K562 (cell line): ENCODE measurements around the gene FSCN2. TPM values are rescaled to one million over a fixed set of nuclear protein-coding genes. Genes with fewer than 3 reads are reported as not detected.

Experiments
- ATAC-seq: fragments of 200-7000 bp; cut with Tn5 transposase; 3 replicates; pipeline ENCODE4 v1.9.1; 2020; ENCODE audit warnings: moderate library complexity
- BruUV-seq: library from RNA; stranded (reverse); fragments of 400-500 nt; replicated peaks from 2 replicates; lab custom pipeline; 2021; lab: Mats Ljungman, UMichigan
- CTCF ChIA-PET: fragments of 300-600 bp; formaldehyde crosslinking; extraction: SDS; loops from one replicate; lab custom pipeline; 2021; ENCODE audit warnings: low intra/inter-chr PET ratio; lab: Yijun Ruan, JAX
- POLR2A ChIA-PET: fragments of 300-600, 350-650 bp; sonication (Branson Sonifier 250); formaldehyde crosslinking; extraction: SDS; loops from one replicate; lab custom pipeline; 2021; ENCODE audit warnings: antibody characterized with exemption, inconsistent platforms; lab: Yijun Ruan, JAX
- DNase-seq, 4 experiments: peaks; one replicate each; pipeline versions ENCODE4 v3.0.0 to v3.0.0-alpha.2; 2011 to 2018; ENCODE audit warnings: low spot score in 3 of 4, mixed read lengths in 3 of 4; ENCODE audit errors: extremely low read depth in 1 of 4
- FAIRE-seq: peaks from 2 replicates; lab custom pipeline; 2011; peaks lifted over from hg19 to GRCh38; lab: Jason Lieb, UNC
- H2AFZ ChIP-seq: 2 replicates; pipeline ENCODE4 v1.6.0; 2011; ENCODE audit warnings: low read depth, low read length, control low read depth, inconsistent platforms
- H3K27ac ChIP-seq: fragments of 200-600 bp; 3 replicates; pipeline ENCODE4 v1.8.0; 2011; ENCODE audit warnings: low read depth, mild to moderate bottlenecking, control low read depth, inconsistent platforms, low read length, moderate library complexity, mixed read lengths; ENCODE audit errors: extremely low read depth
- H3K27me3 ChIP-seq, 2 experiments: fragments of 300-600 bp in 1 of 2; 2 replicates in 1 of 2; 3 replicates in 1 of 2; pipeline versions ENCODE4 v1.6.0 to v1.8.0; 2011; ENCODE audit warnings: inconsistent platforms in 2 of 2, low read length in 2 of 2, mild to moderate bottlenecking in 1 of 2, mixed read lengths in 1 of 2, moderate library complexity in 1 of 2; ENCODE audit not compliant: control insufficient read depth in 2 of 2, insufficient read depth in 2 of 2
- H3K36me3 ChIP-seq: fragments of 300-600 bp; 3 replicates; pipeline ENCODE4 v1.8.0; 2011; ENCODE audit warnings: mild to moderate bottlenecking, low read length, inconsistent platforms; ENCODE audit not compliant: control insufficient read depth, insufficient read depth
- H3K4me1 ChIP-seq, 2 experiments: fragments of 200-600 bp in 1 of 2; replicated peaks in 1 of 2; 2 replicates in 1 of 2; 3 replicates in 1 of 2; pipeline versions ENCODE4 v1.5.1 to v1.8.0; 2011; ENCODE audit warnings: inconsistent platforms in 2 of 2, low read length in 2 of 2, mild to moderate bottlenecking in 1 of 2, mixed read lengths in 1 of 2, moderate library complexity in 1 of 2; ENCODE audit not compliant: control insufficient read depth in 2 of 2, insufficient read depth in 2 of 2
- H3K4me2 ChIP-seq: 2 replicates; pipeline ENCODE4 v1.6.1; 2011; ENCODE audit warnings: low read length, control low read depth, inconsistent platforms, mixed read lengths; ENCODE audit not compliant: insufficient read depth
- H3K4me3 ChIP-seq: fragments of 200-600 bp; sonication (generic), shearing (Covaris generic); 2 replicates; pipeline ENCODE4 v1.5.1; 2016; ENCODE audit warnings: control low read depth, inconsistent platforms
- H3K79me2 ChIP-seq: fragments of 200-600 bp; 3 replicates; pipeline ENCODE4 v1.8.0; 2011; ENCODE audit warnings: low read length, inconsistent platforms; ENCODE audit not compliant: control insufficient read depth, insufficient read depth
- H3K9ac ChIP-seq, 2 experiments: 2 replicates each; pipeline versions ENCODE4 v1.6.0 to v1.6.1; 2011; ENCODE audit warnings: low read depth in 2 of 2, low read length in 2 of 2, control low read depth in 1 of 2, inconsistent platforms in 1 of 2, mild to moderate bottlenecking in 1 of 2, mixed read lengths in 1 of 2; ENCODE audit not compliant: insufficient read depth in 1 of 2
- H3K9me1 ChIP-seq: one replicate; pipeline ENCODE4 v1.6.0; 2011; ENCODE audit warnings: inconsistent platforms, mild to moderate bottlenecking, low read length, moderate library complexity; ENCODE audit not compliant: control insufficient read depth, insufficient read depth
- H3K9me3 ChIP-seq: replicated peaks from 2 replicates; pipeline ENCODE4 v1.5.1; 2011; ENCODE audit warnings: low read depth, low read length, inconsistent platforms; ENCODE audit not compliant: control insufficient read depth, insufficient read depth
- H4K20me1 ChIP-seq: replicated peaks from 2 replicates; pipeline ENCODE4 v1.6.1; 2011; ENCODE audit warnings: low read length, inconsistent platforms, mixed read lengths; ENCODE audit not compliant: control insufficient read depth, insufficient read depth
- CBFB ChIP-seq: sonication (generic); formaldehyde crosslinking; IDR thresholded peaks from 2 replicates; pipeline ENCODE4 v1.4.0; 2020; ENCODE audit warnings: mild to moderate bottlenecking, missing genetic modification reagents
- CEBPB ChIP-seq: fragments of 450-650 bp; IDR thresholded peaks from 2 replicates; pipeline ENCODE4 v1.6.1; 2016; ENCODE audit warnings: missing genetic modification characterization, missing compliant biosample characterization
- ELF4 ChIP-seq: fragments of 450-650 bp; formaldehyde crosslinking; IDR thresholded peaks from 2 replicates; pipeline ENCODE4 v1.4.0; 2022; ENCODE audit warnings: missing genetic modification characterization
- KLF13 ChIP-seq: fragments of 450-650 bp; IDR thresholded peaks from 2 replicates; pipeline ENCODE4 v1.6.1; 2016; ENCODE audit warnings: missing genetic modification characterization, low read depth, mild to moderate bottlenecking, missing compliant biosample characterization, moderate library complexity, borderline replicate concordance
- MAZ ChIP-seq, 2 experiments: fragments of 450-650 bp in 1 of 2; sonication (generic) in 1 of 2; formaldehyde crosslinking; IDR thresholded peaks in 1 of 2; conservative IDR thresholded peaks in 1 of 2; 2 replicates each; pipeline versions ENCODE4 v1.4.0 to v1.5.0; 2020; ENCODE audit warnings: mild to moderate bottlenecking in 1 of 2, missing genetic modification reagents in 1 of 2
- NBN ChIP-seq: fragments of 450-650 bp; IDR thresholded peaks from 2 replicates; pipeline ENCODE4 v1.6.1; 2016; ENCODE audit warnings: low read depth, mild to moderate bottlenecking
- PHF20 ChIP-seq: fragments of 450-650 bp; IDR thresholded peaks from 2 replicates; pipeline ENCODE4 v1.6.1; 2018; ENCODE audit not compliant: partially characterized antibody
- TCF7L2 ChIP-seq: fragments of 150-350 bp; IDR thresholded peaks from 2 replicates; pipeline ENCODE4 v1.6.1; 2016; ENCODE audit warnings: low read depth, mild to moderate bottlenecking, low read length, moderate library complexity
- ZNF175 ChIP-seq: fragments of 200-800 bp; sonication (Bioruptor generic); IDR thresholded peaks from 2 replicates; pipeline ENCODE4 v1.6.1; 2016; ENCODE audit warnings: low read depth, mild to moderate bottlenecking, missing genetic modification characterization, missing compliant biosample characterization
- ZNF239 ChIP-seq: fragments of 250-450 bp; sonication (Bioruptor Pico); IDR thresholded peaks from 2 replicates; pipeline ENCODE4 v1.4.0; 2020; ENCODE audit warnings: mild to moderate bottlenecking
- ZNF311 ChIP-seq: fragments of 250-450 bp; sonication (Bioruptor Pico); IDR thresholded peaks from 2 replicates; pipeline ENCODE4 v1.4.0; 2020; ENCODE audit warnings: mild to moderate bottlenecking, moderate library complexity
- ZNF644 ChIP-seq: fragments of 200-800 bp; sonication (Bioruptor generic); IDR thresholded peaks from 2 replicates; pipeline ENCODE4 v1.6.1; 2016; ENCODE audit warnings: low read depth, missing genetic modification characterization, missing compliant biosample characterization
- ZNF77 ChIP-seq: fragments of 250-450 bp; sonication (Bioruptor Pico); IDR thresholded peaks from 2 replicates; pipeline ENCODE4 v1.5.0; 2020
- ZNF785 ChIP-seq: fragments of 250-450 bp; sonication (Bioruptor Pico); IDR thresholded peaks from 2 replicates; pipeline ENCODE4 v1.4.0; 2020; ENCODE audit warnings: mild to moderate bottlenecking
- WGBS: fragments of 100-300 bp; shearing (Covaris generic); methylation state at CpG from one replicate; pipeline ENCODE4 v1.1.6; 2016; ENCODE audit warnings: low coverage, mixed read lengths; ENCODE audit not compliant: insufficient coverage; ENCODE audit errors: missing lambda C conversion rate; 5-methylcytosine and 5-hydroxymethylcytosine counted together
- in situ Hi-C: fragments of 300-500 bp; cut with MboI; formaldehyde crosslinking; loops from 4 replicates; pipeline ENCODE4 v1.15.0; 2018; ENCODE audit warnings: inconsistent platforms, mixed read lengths
- intact Hi-C: fragments of 100-400 bp; cut with micrococcal nuclease; formaldehyde crosslinking; loops from 2 replicates; pipeline ENCODE4 v1.14.2; 2022
- polyA plus RNA-seq, 8 experiments: library from polyadenylated mRNA; depleted of rRNA in 4 of 8; stranded (reverse) in 5 of 8; unstranded in 3 of 8; fragments of >200 nt; fragmentation: Nextera tagmentation in 2 of 8; fragmentation: Illumina TruSeq in 1 of 8; extraction: Ambion mirVana in 2 of 8; extraction: Trizol in 1 of 8; gene quantifications; 2 replicates each; pipeline versions ENCODE4 v1.2.1 to v1.2.3, GENCODE V29; 2011 to 2014; ENCODE audit warnings: inconsistent platforms in 1 of 8, missing spikeins in 1 of 8
- total RNA-seq, 7 experiments: library from RNA; depleted of rRNA in 6 of 7; stranded (reverse); fragments of >200 nt in 6 of 7; fragmentation: Illumina TruSeq in 2 of 7; extraction: Trizol in 2 of 7; gene quantifications; 2 replicates each; pipeline versions ENCODE4 v1.2.1 to v1.2.3, GENCODE V29; 2011 to 2021; ENCODE audit warnings: low replicate concordance in 1 of 7
- TF ChIP-seq, protein P1 (sequence below): fragments of 250-450 bp; sonication (Bioruptor Pico); IDR thresholded peaks from 2 replicates; pipeline ENCODE4 v1.5.1; 2021; ENCODE audit warnings: mild to moderate bottlenecking
- TF ChIP-seq, protein P2 (sequence below): fragments of 450-650 bp; conservative IDR thresholded peaks from 2 replicates; pipeline ENCODE4 v1.6.1; 2016; ENCODE audit warnings: missing genetic modification characterization, low read depth, mild to moderate bottlenecking, control low read depth, missing compliant biosample characterization
- TF ChIP-seq, protein P3 (sequence below): fragments of 250-450 bp; sonication (Bioruptor Pico); IDR thresholded peaks from 2 replicates; pipeline ENCODE4 v1.4.0; 2020
- TF ChIP-seq, protein P4 (sequence below): fragments of 450-650 bp; IDR thresholded peaks from 2 replicates; pipeline ENCODE4 v1.6.1; 2014; ENCODE audit warnings: low read depth, mild to moderate bottlenecking, moderate library complexity, borderline replicate concordance

FSCN2 gene
- total and polyA plus RNA-seq, 9 of the 15 experiments (the other 6 are each of a cell fraction or from before 2014, with no cell fraction given): 0.08 TPM; not detected in 8

DNA sequence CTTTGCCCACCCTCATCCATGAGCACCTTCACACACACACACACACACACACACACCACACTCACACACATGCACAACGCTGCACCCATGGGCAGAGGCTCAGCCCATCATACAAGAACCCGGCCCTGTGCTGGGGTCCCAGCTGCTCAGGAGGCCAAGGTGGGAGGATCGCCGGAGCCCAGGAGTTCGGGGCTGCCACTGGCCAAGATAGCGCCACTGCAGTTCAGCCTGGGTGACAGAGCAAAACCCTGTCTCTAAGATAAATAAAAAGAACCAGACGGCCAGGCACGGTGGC, 3.4 kb upstream of the FSCN2 start:
- H3K9me3 ChIP-seq: no peaks in the 10 kb centered on the region
- H2AFZ ChIP-seq: no peak overlapping the region
- 7% methylated on average over 8 of the region's 8 CpGs for WGBS
- intact Hi-C loops: loop anchor here (5.0 kb wide), 1 partner anchor 43 kb away; no protein-coding TSS in a partner anchor
- BruUV-seq: no TSS peak
- no peak for DNase-seq
- no peak overlapping the region for H3K4me3 ChIP-seq
- no peak for ATAC-seq
- no peaks in the 10 kb centered on the region for H3K36me3 ChIP-seq
- peaks cover 0 to 38% of the 10 kb centered on the region in 2 experiments; a peak in 3 of 5 replicates for H3K27me3 ChIP-seq
- no peak for FAIRE-seq
- no peaks in the 10 kb centered on the region for H4K20me1 ChIP-seq
- POLR2A ChIA-PET: no interaction called here
- peaks cover 2 to 66% of the 10 kb centered on the region in 2 experiments; a peak in 3 of 5 replicates for H3K4me1 ChIP-seq
- no peaks in the 10 kb centered on the region for H3K9me1 ChIP-seq
- CTCF ChIA-PET: interaction anchor here (2.3 kb wide), 1 partner anchor 272 kb away, joined by 9 read pairs; no protein-coding TSS in a partner anchor
- no peaks in the 10 kb centered on the region for H3K79me2 ChIP-seq
- in situ Hi-C loops: no loop called here
- no peak overlapping the region for H3K27ac ChIP-seq
- peak overlapping the region in 1 of 2 experiments; percentile 41; a peak in 2 of 4 replicates for H3K9ac ChIP-seq
- H3K4me2 ChIP-seq: no peak overlapping the region
- TF ChIP-seq ZNF239 (no peak), MAZ (CRISPR knock-in tag; conservative IDR thresholded peaks at IDR 0.05 in 1 of 2, IDR thresholded peaks at IDR 0.05 in 1 of 2) (no peak), TCF7L2 (no peak), CEBPB (tag) (no peak), CBFB (CRISPR knock-in tag) (no peak), ZNF644 (tag) (no peak), KLF13 (tag) (no peak), NBN (no peak), ELF4 (no peak), ZNF175 (CRISPR knock-in tag) (no peak), ZNF785 (no peak), ZNF311 (CRISPR knock-in tag) (no peak), PHF20 (no peak), ZNF77 (no peak)
- TF ChIP-seq, protein P1, sequence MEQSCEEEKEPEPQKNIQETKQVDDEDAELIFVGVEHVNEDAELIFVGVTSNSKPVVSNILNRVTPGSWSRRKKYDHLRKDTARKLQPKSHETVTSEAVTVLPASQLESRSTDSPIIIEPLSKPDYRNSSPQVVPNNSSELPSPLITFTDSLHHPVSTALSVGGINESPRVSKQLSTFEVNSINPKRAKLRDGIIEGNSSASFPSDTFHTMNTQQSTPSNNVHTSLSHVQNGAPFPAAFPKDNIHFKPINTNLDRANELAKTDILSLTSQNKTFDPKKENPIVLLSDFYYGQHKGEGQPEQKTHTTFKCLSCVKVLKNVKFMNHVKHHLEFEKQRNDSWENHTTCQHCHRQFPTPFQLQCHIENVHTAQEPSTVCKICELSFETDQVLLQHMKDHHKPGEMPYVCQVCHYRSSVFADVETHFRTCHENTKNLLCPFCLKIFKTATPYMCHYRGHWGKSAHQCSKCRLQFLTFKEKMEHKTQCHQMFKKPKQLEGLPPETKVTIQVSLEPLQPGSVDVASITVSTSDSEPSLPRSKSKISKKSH (CRISPR knock-in tag): no peak
- TF ChIP-seq, protein P2, sequence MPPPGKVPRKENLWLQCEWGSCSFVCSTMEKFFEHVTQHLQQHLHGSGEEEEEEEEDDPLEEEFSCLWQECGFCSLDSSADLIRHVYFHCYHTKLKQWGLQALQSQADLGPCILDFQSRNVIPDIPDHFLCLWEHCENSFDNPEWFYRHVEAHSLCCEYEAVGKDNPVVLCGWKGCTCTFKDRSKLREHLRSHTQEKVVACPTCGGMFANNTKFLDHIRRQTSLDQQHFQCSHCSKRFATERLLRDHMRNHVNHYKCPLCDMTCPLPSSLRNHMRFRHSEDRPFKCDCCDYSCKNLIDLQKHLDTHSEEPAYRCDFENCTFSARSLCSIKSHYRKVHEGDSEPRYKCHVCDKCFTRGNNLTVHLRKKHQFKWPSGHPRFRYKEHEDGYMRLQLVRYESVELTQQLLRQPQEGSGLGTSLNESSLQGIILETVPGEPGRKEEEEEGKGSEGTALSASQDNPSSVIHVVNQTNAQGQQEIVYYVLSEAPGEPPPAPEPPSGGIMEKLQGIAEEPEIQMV (tag): no peak
- TF ChIP-seq, protein P3, sequence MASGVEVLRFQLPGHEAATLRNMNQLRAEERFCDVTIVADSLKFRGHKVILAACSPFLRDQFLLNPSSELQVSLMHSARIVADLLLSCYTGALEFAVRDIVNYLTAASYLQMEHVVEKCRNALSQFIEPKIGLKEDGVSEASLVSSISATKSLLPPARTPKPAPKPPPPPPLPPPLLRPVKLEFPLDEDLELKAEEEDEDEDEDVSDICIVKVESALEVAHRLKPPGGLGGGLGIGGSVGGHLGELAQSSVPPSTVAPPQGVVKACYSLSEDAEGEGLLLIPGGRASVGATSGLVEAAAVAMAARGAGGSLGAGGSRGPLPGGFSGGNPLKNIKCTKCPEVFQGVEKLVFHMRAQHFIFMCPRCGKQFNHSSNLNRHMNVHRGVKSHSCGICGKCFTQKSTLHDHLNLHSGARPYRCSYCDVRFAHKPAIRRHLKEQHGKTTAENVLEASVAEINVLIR (CRISPR knock-in tag): no peak
- TF ChIP-seq, protein P4, sequence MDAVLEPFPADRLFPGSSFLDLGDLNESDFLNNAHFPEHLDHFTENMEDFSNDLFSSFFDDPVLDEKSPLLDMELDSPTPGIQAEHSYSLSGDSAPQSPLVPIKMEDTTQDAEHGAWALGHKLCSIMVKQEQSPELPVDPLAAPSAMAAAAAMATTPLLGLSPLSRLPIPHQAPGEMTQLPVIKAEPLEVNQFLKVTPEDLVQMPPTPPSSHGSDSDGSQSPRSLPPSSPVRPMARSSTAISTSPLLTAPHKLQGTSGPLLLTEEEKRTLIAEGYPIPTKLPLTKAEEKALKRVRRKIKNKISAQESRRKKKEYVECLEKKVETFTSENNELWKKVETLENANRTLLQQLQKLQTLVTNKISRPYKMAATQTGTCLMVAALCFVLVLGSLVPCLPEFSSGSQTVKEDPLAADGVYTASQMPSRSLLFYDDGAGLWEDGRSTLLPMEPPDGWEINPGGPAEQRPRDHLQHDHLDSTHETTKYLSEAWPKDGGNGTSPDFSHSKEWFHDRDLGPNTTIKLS: no peak
